OCI-LY1 (cell line): Measurements from ENCODE around the gene SAMD9.

Experiments
- H2AFZ ChIP-seq: fragments of 200-600 bp; sonication (generic), shearing (Covaris generic); 2 replicates; pipeline ENCODE4 v1.6.0; 2014; ENCODE audit warnings: antibody characterized with exemption, mild to moderate bottlenecking, low read length
- H3F3A ChIP-seq: fragments of 200-600 bp; sonication (generic), shearing (Covaris generic); 2 replicates; pipeline ENCODE4 v1.6.0; 2014; ENCODE audit warnings: mild to moderate bottlenecking, antibody characterized with exemption, low read length, moderate library complexity; ENCODE audit not compliant: insufficient read depth
- H3K27ac ChIP-seq: fragments of 200-600 bp; sonication (generic); 2 replicates; pipeline ENCODE4 v1.5.1; 2014; ENCODE audit warnings: low read length, mixed run types, mild to moderate bottlenecking, low read depth; ENCODE audit not compliant: poor library complexity, severe bottlenecking
- H3K27me3 ChIP-seq: fragments of 200-600 bp; sonication (generic); 2 replicates; pipeline ENCODE4 v1.6.0; 2014; ENCODE audit warnings: antibody characterized with exemption, mild to moderate bottlenecking, low read length, moderate library complexity; ENCODE audit not compliant: insufficient read depth
- H3K36me3 ChIP-seq: fragments of 200-600 bp; sonication (generic); 2 replicates; pipeline ENCODE4 v1.6.1; 2014; ENCODE audit warnings: mild to moderate bottlenecking, antibody characterized with exemption, low read length, moderate library complexity, mixed read lengths; ENCODE audit not compliant: insufficient read depth
- H3K4me1 ChIP-seq: fragments of 200-600 bp; sonication (generic); 2 replicates; pipeline ENCODE4 v1.5.1; 2014; ENCODE audit warnings: mild to moderate bottlenecking, low read length, moderate library complexity; ENCODE audit not compliant: insufficient read depth, severe bottlenecking
- H3K4me2 ChIP-seq: fragments of 200-600 bp; sonication (generic), shearing (Covaris generic); 2 replicates; pipeline ENCODE4 v1.6.1; 2014; ENCODE audit warnings: low read length
- H3K4me3 ChIP-seq: fragments of 200-600 bp; sonication (generic); 2 replicates; pipeline ENCODE4 v1.5.1; 2014; ENCODE audit warnings: low read length, low read depth, mild to moderate bottlenecking, mixed read lengths; ENCODE audit not compliant: poor library complexity, severe bottlenecking
- H3K79me2 ChIP-seq: fragments of 200-600 bp; shearing (Covaris generic); 2 replicates; pipeline ENCODE4 v1.6.1; 2016; ENCODE audit warnings: mixed run types, low read length, mixed read lengths; ENCODE audit not compliant: insufficient read depth
- H3K9ac ChIP-seq: fragments of 200-600 bp; sonication (generic), shearing (Covaris generic); 2 replicates; pipeline ENCODE4 v1.6.1; 2014; ENCODE audit warnings: mild to moderate bottlenecking, low read length, mixed read lengths
- H3K9me2 ChIP-seq: fragments of 200-600 bp; sonication (generic), shearing (Covaris generic); 2 replicates; pipeline ENCODE4 v1.6.1; 2014; ENCODE audit warnings: low read depth, mild to moderate bottlenecking, low read length, mixed read lengths
- H3K9me3 ChIP-seq: fragments of 200-600 bp; shearing (Covaris generic); 2 replicates; pipeline ENCODE4 v1.6.1; 2014; ENCODE audit warnings: low read length, mixed read lengths
- H4K20me1 ChIP-seq: fragments of 200-600 bp; sonication (generic), shearing (Covaris generic); 2 replicates; pipeline ENCODE4 v1.6.0; 2016; ENCODE audit warnings: mild to moderate bottlenecking, low read length; ENCODE audit not compliant: insufficient read depth
- CTCF ChIP-seq: fragments of 200-600 bp; sonication (generic), shearing (Covaris generic); IDR thresholded peaks from 2 replicates; pipeline ENCODE4 v1.5.1; 2017; ENCODE audit warnings: mild to moderate bottlenecking, antibody characterized with exemption, low read length, moderate library complexity, mixed read lengths
- EZH2 ChIP-seq: fragments of 200-600 bp; sonication (generic), shearing (Covaris generic); IDR thresholded peaks from 2 replicates; pipeline ENCODE4 v1.8.0; 2017; ENCODE audit warnings: borderline replicate concordance, mixed run types, mild to moderate bottlenecking, antibody characterized with exemption, low read length, moderate library complexity, mixed read lengths

The SAMD9 gene

GRCh38 chr7:93053209-93053948, 64.4 kb downstream of the SAMD9 start:
- no peak overlapping the region for H3K27ac ChIP-seq
- no peak for TF ChIP-seq CTCF
- TF ChIP-seq EZH2, result no peak
- H4K20me1 ChIP-seq, result no peaks in the 10 kb centered on the region
- H3K4me3 ChIP-seq, result no peak overlapping the region
- no peaks in the 10 kb centered on the region for H3K27me3 ChIP-seq
- H3K36me3 ChIP-seq, result no peaks in the 10 kb centered on the region
- H3K79me2 ChIP-seq, result no peaks in the 10 kb centered on the region
- H3K9ac ChIP-seq, result no peak overlapping the region
- H3K4me1 ChIP-seq, result no peaks in the 10 kb centered on the region
- H3K4me2 ChIP-seq, result no peak overlapping the region
- H3K9me2 ChIP-seq, result no peaks in the 10 kb centered on the region
- no peaks in the 10 kb centered on the region for H3F3A ChIP-seq
- H2AFZ ChIP-seq, result no peak overlapping the region
- no peaks in the 10 kb centered on the region for H3K9me3 ChIP-seq

- H2AFZ ChIP-seq, result no peak overlapping the region
- H3K27ac ChIP-seq, result no peak overlapping the region
- H3F3A ChIP-seq, result no peaks in the 10 kb centered on the region
- no peaks in the 10 kb centered on the region for H4K20me1 ChIP-seq
- H3K9me3 ChIP-seq, result no peaks in the 10 kb centered on the region
- TF ChIP-seq EZH2, result no peak
- no peak for TF ChIP-seq CTCF
- H3K4me3 ChIP-seq, result no peak overlapping the region
- H3K4me2 ChIP-seq, result no peak overlapping the region
- H3K4me1 ChIP-seq, result no peaks in the 10 kb centered on the region
- no peaks in the 10 kb centered on the region for H3K9me2 ChIP-seq
- H3K27me3 ChIP-seq, result no peaks in the 10 kb centered on the region
- no peaks in the 10 kb centered on the region for H3K36me3 ChIP-seq
- no peak overlapping the region for H3K9ac ChIP-seq
- no peaks in the 10 kb centered on the region for H3K79me2 ChIP-seq
Observed at GRCh38 chr7:93051660-93052059, 66.1 kb downstream of the SAMD9 start.
